H1 (cell line): ENCODE data around the gene PCDHB14. TPM values are rescaled to one million over a fixed set of nuclear protein-coding genes. Genes with fewer than 3 reads are reported as not detected.
"Not testable (repeated sequence)": the region's sequence is repeated elsewhere in the genome, so short reads cannot be mapped to it uniquely, and the experiment has no call there.

Source experiments
- CTCF ChIA-PET: fragments of 300-600 bp; sonication (Branson Sonifier 250); formaldehyde crosslinking; loops from one replicate; lab custom pipeline; 2021; ENCODE audit not compliant: partially characterized antibody; lab: Charles Lee
- POLR2A ChIA-PET: fragments of 300-600 bp; sonication (Branson Sonifier 250); formaldehyde crosslinking; loops from one replicate; lab custom pipeline; 2021; ENCODE audit warnings: inconsistent platforms; ENCODE audit not compliant: partially characterized antibody; lab: Charles Lee
- DNase-seq, 2 experiments: peaks; one replicate each; pipeline versions ENCODE4 v3.0.0 to v3.0.0-alpha.2; 2010 to 2022; ENCODE audit warnings: low spot score in 2 of 2, low read depth in 1 of 2, mixed read lengths in 1 of 2
- FAIRE-seq: peaks from 2 replicates; lab custom pipeline; 2011; peaks lifted over from hg19 to GRCh38; lab: Jason Lieb, UNC
- H2AFZ ChIP-seq: 2 replicates; pipeline ENCODE4 v1.8.1; 2012; ENCODE audit warnings: low read length, inconsistent platforms
- H2AK5ac ChIP-seq: 2 replicates; pipeline ENCODE4 v1.6.1; 2013; ENCODE audit warnings: low read depth, low read length
- H2BK120ac ChIP-seq: replicated peaks from 2 replicates; pipeline ENCODE3; 2013; ENCODE audit warnings: low read depth, low read length, inconsistent platforms
- H2BK12ac ChIP-seq: 2 replicates; pipeline ENCODE4 v1.6.1; 2013; ENCODE audit warnings: low read depth, low read length
- H2BK15ac ChIP-seq: 2 replicates; pipeline ENCODE4 v1.6.1; 2013; ENCODE audit warnings: low read length
- H2BK20ac ChIP-seq: 2 replicates; pipeline ENCODE4 v1.6.1; 2013; ENCODE audit warnings: low read length
- H2BK5ac ChIP-seq: 2 replicates; pipeline ENCODE4 v1.6.1; 2013; ENCODE audit warnings: low read depth, low read length
- H3K14ac ChIP-seq: 2 replicates; pipeline ENCODE4 v1.6.1; 2013; ENCODE audit warnings: inconsistent platforms; ENCODE audit not compliant: insufficient read length
- H3K18ac ChIP-seq: 2 replicates; pipeline ENCODE4 v1.6.1; 2013; ENCODE audit warnings: low read length; ENCODE audit errors: extremely low read depth
- H3K23ac ChIP-seq: 2 replicates; pipeline ENCODE4 v1.6.1; 2013; ENCODE audit warnings: inconsistent platforms; ENCODE audit not compliant: insufficient read length
- H3K23me2 ChIP-seq: 2 replicates; pipeline ENCODE4 v1.6.1; 2013; ENCODE audit warnings: low read depth, low read length
- H3K27ac ChIP-seq: 2 replicates; pipeline ENCODE4 v1.6.1; 2011; ENCODE audit warnings: low read depth, low read length, inconsistent platforms
- H3K27me3 ChIP-seq, 4 experiments: replicated peaks in 1 of 4; 1 replicate in 1 of 4; 2 replicates in 3 of 4; pipeline versions ENCODE4 v1.6.1 to v1.8.1; 2011 to 2013; ENCODE audit warnings: low read length in 3 of 4, mild to moderate bottlenecking in 3 of 4, inconsistent platforms in 2 of 4, mixed read lengths in 2 of 4, moderate library complexity in 1 of 4; ENCODE audit not compliant: control insufficient read depth in 3 of 4, insufficient read depth in 3 of 4; ENCODE audit errors: extremely low read depth in 1 of 4
- H3K36me3 ChIP-seq, 4 experiments: 2 replicates each; pipeline versions ENCODE4 v1.6.1 to v1.8.1; 2011 to 2013; ENCODE audit warnings: mild to moderate bottlenecking in 4 of 4, low read length in 3 of 4, moderate library complexity in 2 of 4, control low read depth in 1 of 4, inconsistent platforms in 1 of 4; ENCODE audit not compliant: insufficient read depth in 4 of 4, control insufficient read depth in 2 of 4
- H3K4ac ChIP-seq: replicated peaks from 2 replicates; pipeline ENCODE3; 2013; ENCODE audit warnings: low read length, low read depth, mixed read lengths, inconsistent platforms; ENCODE audit not compliant: insufficient read length
- H3K4me1 ChIP-seq, 4 experiments: replicated peaks in 1 of 4; 1 replicate in 1 of 4; 2 replicates in 3 of 4; pipeline versions ENCODE4 v1.6.1 to v1.8.1; 2011 to 2013; ENCODE audit warnings: low read length in 3 of 4, inconsistent platforms in 2 of 4, mixed read lengths in 1 of 4; ENCODE audit not compliant: insufficient read depth in 4 of 4, control insufficient read depth in 3 of 4
- H3K4me2 ChIP-seq, 2 experiments: 2 replicates each; pipeline versions ENCODE4 v1.6.1 to v1.8.1; 2011 to 2013; ENCODE audit warnings: low read depth in 2 of 2, low read length in 2 of 2, control low read depth in 1 of 2, inconsistent platforms in 1 of 2, mild to moderate bottlenecking in 1 of 2; ENCODE audit not compliant: insufficient read depth in 1 of 2
- H3K4me3 ChIP-seq, 4 experiments: fragments of 200-600, 300-600 bp in 1 of 4; sonication (generic), shearing (Covaris generic), sonication (Bioruptor Twin) in 1 of 4; 2 replicates each; pipeline versions ENCODE4 v1.5.1 to v1.8.1; 2011 to 2016; ENCODE audit warnings: low read length in 4 of 4, low read depth in 3 of 4, control low read depth in 2 of 4, inconsistent platforms in 2 of 4, mild to moderate bottlenecking in 2 of 4, mixed read lengths in 1 of 4, moderate library complexity in 1 of 4; ENCODE audit not compliant: insufficient read depth in 2 of 4; ENCODE audit errors: extremely low read depth in 1 of 4
- H3K56ac ChIP-seq: replicated peaks from 2 replicates; pipeline ENCODE3; 2013; ENCODE audit warnings: low read depth, mild to moderate bottlenecking, mixed read lengths, low read length, inconsistent platforms; ENCODE audit not compliant: insufficient read length
- H3K79me1 ChIP-seq: 2 replicates; pipeline ENCODE4 v1.6.1; 2013; ENCODE audit warnings: low read depth, low read length, control low read depth
- H3K79me2 ChIP-seq, 2 experiments: 2 replicates each; pipeline versions ENCODE4 v1.6.1 to v1.8.1; 2012 to 2013; ENCODE audit warnings: low read length in 2 of 2, mild to moderate bottlenecking in 2 of 2, inconsistent platforms in 1 of 2; ENCODE audit not compliant: insufficient read depth in 2 of 2, control insufficient read depth in 1 of 2
- H3K9ac ChIP-seq, 4 experiments: replicated peaks in 1 of 4; 1 replicate in 1 of 4; 2 replicates in 3 of 4; pipeline versions ENCODE4 v1.6.1 to v1.8.1; 2011 to 2013; ENCODE audit warnings: low read depth in 3 of 4, low read length in 3 of 4, control low read depth in 2 of 4, mild to moderate bottlenecking in 2 of 4, moderate library complexity in 2 of 4, inconsistent platforms in 1 of 4; ENCODE audit errors: extremely low read depth in 1 of 4
- H3K9me3 ChIP-seq, 2 experiments: 2 replicates each; pipeline versions ENCODE4 v1.6.1 to v1.8.1; 2012 to 2013; ENCODE audit warnings: mild to moderate bottlenecking in 2 of 2, moderate library complexity in 2 of 2, control low read depth in 1 of 2, inconsistent platforms in 1 of 2, low read depth in 1 of 2, low read length in 1 of 2, mixed read lengths in 1 of 2; ENCODE audit not compliant: insufficient read depth in 2 of 2
- H4K20me1 ChIP-seq, 2 experiments: replicated peaks in 1 of 2; 2 replicates each; pipeline versions ENCODE3 to v1.8.1; 2011 to 2013; ENCODE audit warnings: inconsistent platforms in 2 of 2, low read length in 2 of 2, mild to moderate bottlenecking in 1 of 2; ENCODE audit not compliant: insufficient read depth in 2 of 2, control insufficient read depth in 1 of 2
- H4K5ac ChIP-seq: 2 replicates; pipeline ENCODE4 v1.6.1; 2013; ENCODE audit warnings: low read length, low read depth, mixed read lengths, inconsistent platforms; ENCODE audit not compliant: insufficient read length
- H4K8ac ChIP-seq: 2 replicates; pipeline ENCODE4 v1.8.0; 2013; ENCODE audit warnings: mild to moderate bottlenecking, moderate library complexity, low read length, inconsistent platforms; ENCODE audit not compliant: insufficient read depth; ENCODE audit errors: extremely low read depth
- H4K91ac ChIP-seq: replicated peaks from 2 replicates; pipeline ENCODE3; 2013; ENCODE audit warnings: low read length, mixed read lengths, inconsistent platforms; ENCODE audit not compliant: insufficient read length
- WGBS, 2 experiments: shearing (Covaris generic) in 1 of 2; methylation state at CpG; one replicate each; pipeline versions ENCODE4 v1.1.6 to v1.1.7; 2013 to 2015; ENCODE audit warnings: low lambda C conversion rate in 2 of 2, mixed read lengths in 2 of 2, inconsistent platforms in 1 of 2, low coverage in 1 of 2, missing lambda C conversion rate in 1 of 2; ENCODE audit not compliant: insufficient replicate concordance in 2 of 2, insufficient coverage in 1 of 2, insufficient read length in 1 of 2; ENCODE audit errors: extremely low coverage in 1 of 2, missing lambda C conversion rate in 1 of 2; 5-methylcytosine and 5-hydroxymethylcytosine counted together
- polyA plus RNA-seq, 7 experiments: library from polyadenylated mRNA; depleted of rRNA in 3 of 7; stranded (reverse) in 5 of 7; unstranded in 2 of 7; fragments of >200 nt in 5 of 7; fragments of 200-250 nt in 2 of 7; gene quantifications; 1 replicate in 5 of 7; 2 replicates in 1 of 7; 4 replicates in 1 of 7; pipeline versions ENCODE4 v1.2.1 to v1.2.3, GENCODE V29; 2011 to 2013; ENCODE audit warnings: missing spikeins in 2 of 7, mixed read lengths in 2 of 7
- total RNA-seq: library from RNA; stranded (reverse); fragmentation: NEBNext Ultra II Directional; extraction: Animal tissue kit (Norgen Biotek cat#: 25700); gene quantifications from 2 replicates; pipeline ENCODE4 v1.2.1, GENCODE V29; 2021

The PCDHB14 gene
- total and polyA plus RNA-seq, 2 of the 8 experiments (the other 6 are each of a cell fraction or from before 2014, with no cell fraction given) = 2.7 TPM

GRCh38 chr5:141210281-141210680 is 12.9 kb upstream of the PCDHB14 start:
- H3K4me3 ChIP-seq, H3K4ac ChIP-seq, H3K27ac ChIP-seq, H2BK20ac ChIP-seq, H3K4me2 ChIP-seq, H4K8ac ChIP-seq, H3K36me3 ChIP-seq, H3K14ac ChIP-seq, FAIRE-seq, H4K91ac ChIP-seq, H2AK5ac ChIP-seq, H4K5ac ChIP-seq, POLR2A ChIA-PET, H2BK12ac ChIP-seq, H3K56ac ChIP-seq, DNase-seq, H3K18ac ChIP-seq, H2AFZ ChIP-seq, H3K79me1 ChIP-seq, H3K23ac ChIP-seq, H4K20me1 ChIP-seq, H3K4me1 ChIP-seq, H3K9ac ChIP-seq, H2BK5ac ChIP-seq, H2BK15ac ChIP-seq, H3K23me2 ChIP-seq, H3K27me3 ChIP-seq, H3K79me2 ChIP-seq, H2BK120ac ChIP-seq, CTCF ChIA-PET: not testable (repeated sequence)
- WGBS, 2 experiments = 91% methylated on average over 35 of the region's 39 CpGs; no CpG with 5 or more reads in 1 of the 2 experiments
- peaks cover 5 to 20% of the 10 kb centered on the region in 2 experiments; a peak in 3 of 4 replicates for H3K9me3 ChIP-seq

GRCh38 chr5:141210849-141211248 is 12.3 kb upstream of the PCDHB14 start:
- H3K9ac ChIP-seq, H3K79me1 ChIP-seq, H2BK120ac ChIP-seq, H3K79me2 ChIP-seq, H4K91ac ChIP-seq, H3K56ac ChIP-seq, H4K8ac ChIP-seq, H2BK15ac ChIP-seq, H3K4me3 ChIP-seq, H3K27ac ChIP-seq, H3K23me2 ChIP-seq, H4K20me1 ChIP-seq, H2BK20ac ChIP-seq, H3K4me2 ChIP-seq, H2BK5ac ChIP-seq, CTCF ChIA-PET, H3K4me1 ChIP-seq, H2BK12ac ChIP-seq, H3K18ac ChIP-seq, H3K14ac ChIP-seq, H3K4ac ChIP-seq, DNase-seq, FAIRE-seq, H4K5ac ChIP-seq, H3K36me3 ChIP-seq, H3K27me3 ChIP-seq, H2AK5ac ChIP-seq, H2AFZ ChIP-seq, H3K23ac ChIP-seq, POLR2A ChIA-PET: not testable (repeated sequence)
- WGBS, 2 experiments = 95% methylated on average over 10 of the region's 27 CpGs; no CpG with 5 or more reads in 1 of the 2 experiments
- peaks cover 7 to 24% of the 10 kb centered on the region in 2 experiments; a peak in 3 of 4 replicates for H3K9me3 ChIP-seq
